OCI-LY7 (cell line): ENCODE data around the gene DUSP28.

Experiments used
- CTCF ChIP-seq: fragments of 200-600 bp; sonication (generic); conservative IDR thresholded peaks from 2 replicates; pipeline ENCODE4 v1.5.1; 2014; ENCODE audit warnings: mild to moderate bottlenecking, antibody characterized with exemption, low read length, moderate library complexity, mixed read lengths
- EZH2phosphoT487 ChIP-seq: fragments of 200-600 bp; sonication (generic); IDR thresholded peaks from 2 replicates; pipeline ENCODE4 v1.6.1; 2018; ENCODE audit warnings: low read depth, borderline replicate concordance, mild to moderate bottlenecking, mixed run types, antibody characterized with exemption, low read length, moderate library complexity, mixed read lengths

- no peak for TF ChIP-seq CTCF
- TF ChIP-seq EZH2phosphoT487: no peak
Observed at GRCh38 chr2:240576436-240577205, 16.5 kb downstream of the DUSP28 start.
